HFF-Myc (cell line): ENCODE measurements around the gene ZNF302.
A peak's percentile ranks its signal among the peaks of the same experiment; 100 is the strongest.

Source experiments
- DNase-seq: peaks from one replicate; pipeline ENCODE4 v3.0.0-alpha.2; 2011; ENCODE audit warnings: low read depth; ENCODE audit errors: extremely low read depth
- H3K4me3 ChIP-seq: replicated peaks from 2 replicates; pipeline ENCODE4 v1.5.1; 2011; ENCODE audit warnings: low read depth, mild to moderate bottlenecking, control low read depth, low read length
- CTCF ChIP-seq: IDR thresholded peaks from 2 replicates; pipeline ENCODE4 v1.5.1; 2012; ENCODE audit warnings: mild to moderate bottlenecking, low read depth, low read length, control low read depth; ENCODE audit errors: missing control alignments

ZNF302 gene

GRCh38 chr19:34707661-34708060 is 30.2 kb downstream of the ZNF302 start:
- no peak for DNase-seq
- no peak overlapping the region for H3K4me3 ChIP-seq
- no peak for TF ChIP-seq CTCF

- H3K4me3 ChIP-seq = no peak overlapping the region
- DNase-seq = no peak
Measured at GRCh38 chr19:34711890-34712289, 34.4 kb downstream of the ZNF302 start.

GRCh38 chr19:34712395-34713261 is 35.1 kb downstream of the ZNF302 start:
- H3K4me3 ChIP-seq = no peak overlapping the region
- TF ChIP-seq CTCF = peak; percentile 37
- DNase-seq = peak; percentile 52

More at GRCh38 chr19:34711890-34712289, 34.4 kb downstream of the ZNF302 start:
- TF ChIP-seq CTCF = no peak

GRCh38 chr19:34713262-34713637 is 35.8 kb downstream of the ZNF302 start:
- no peak for DNase-seq
- TF ChIP-seq CTCF = no peak
- no peak overlapping the region for H3K4me3 ChIP-seq

GRCh38 chr19:34715357-34715756 is 37.9 kb downstream of the ZNF302 start:
- no peak overlapping the region for H3K4me3 ChIP-seq
- no peak for DNase-seq
- TF ChIP-seq CTCF = no peak

GRCh38 chr19:34722353-34722752 is 44.9 kb downstream of the ZNF302 start:
- H3K4me3 ChIP-seq = no peak overlapping the region
- DNase-seq = no peak
- no peak for TF ChIP-seq CTCF
